ENCODE results near the gene PTAFR. TPM values are rescaled to one million over a fixed set of nuclear protein-coding genes. Genes with fewer than 3 reads are reported as not detected.

The PTAFR gene
- total RNA-seq, 1 experiment from 2014 or later = 1.3 TPM

GRCh38 chr1:28114844-28115243 lies 61.6 kb downstream of the PTAFR start:
- ATAC-seq = no peak
- intact Hi-C loops (cut with micrococcal nuclease) = no loop called here
- RAD21 ChIA-PET (ENCODE audit: low non-redundant PET in 1 of 2, low total read pairs in 2 of 2, uncharacterized antibody in 2 of 2, unreplicated experiment in 2 of 2) = no interaction called here

More at GRCh38 chr1:28114844-28115243, 61.6 kb downstream of the PTAFR start:
- Histone ChIP-seq H3K4me3 (replicated peaks in 1 of 2; ENCODE audit: low read depth in 1 of 2, low read length in 2 of 2) (no peak overlapping the region), H3K4me1 (ENCODE audit: control insufficient read depth in 1 of 2, insufficient read depth in 2 of 2, low read length in 2 of 2) (peaks cover 0 to 11% of the 10 kb centered on the region in 2 experiments; a peak in 2 of 4 replicates), H2AFZ (ENCODE audit: low read depth, low read length, poor library complexity, severe bottlenecking) (no peak overlapping the region), H3K9me2 (ENCODE audit: insufficient read depth) (no peaks in the 10 kb centered on the region), H3K4me2 (ENCODE audit: low read length) (no peak overlapping the region), H3K27ac (ENCODE audit: low read depth, low read length) (no peak overlapping the region), H4K20me1 (ENCODE audit: insufficient read depth) (no peaks in the 10 kb centered on the region), H3K27me3 (ENCODE audit: insufficient read depth, low read length) (no peaks in the 10 kb centered on the region), H3K9me3 (ENCODE audit: control insufficient read depth in 1 of 2, insufficient read depth in 1 of 2, low read depth in 1 of 2, low read length in 2 of 2) (no peaks in the 10 kb centered on the region), H3K36me3 (ENCODE audit: control insufficient read depth in 1 of 2, insufficient read depth in 2 of 2, low read length in 2 of 2) (no peaks in the 10 kb centered on the region), H3K9ac (ENCODE audit: low read length) (no peak overlapping the region), H3K79me2 (ENCODE audit: insufficient read depth, low read length) (no peaks in the 10 kb centered on the region)
- TF ChIP-seq TCF7L2 (IDR thresholded peaks at IDR 0.05; ENCODE audit: borderline replicate concordance, extremely low read depth, insufficient read depth, insufficient read length) (no peak), EGR1 (IDR thresholded peaks at IDR 0.05; ENCODE audit: low read depth) (no peak), REST (IDR thresholded peaks at IDR 0.05; ENCODE audit: low read depth) (no peak), RAD21 (IDR thresholded peaks at IDR 0.05; ENCODE audit: low read depth) (no peak), EZH2 (IDR thresholded peaks at IDR 0.05) (no peak), FOSL1 (IDR thresholded peaks at IDR 0.05; ENCODE audit: low read depth) (no peak), ELF1 (IDR thresholded peaks at IDR 0.05; ENCODE audit: borderline replicate concordance, low read depth) (no peak), ZNF274 (IDR thresholded peaks at IDR 0.05; ENCODE audit: low read depth, low read length) (no peak)
- DNase-seq (ENCODE audit: low read depth, low spot score) = no peak
- ChIA-PET CTCF (no interaction called here), POLR2A (no interaction called here)
- BruUV-seq (replicated peaks) = no TSS peak

Data from HCT116 (cell line).